Prostate gland (tissue), 2 donors: Measurements from ENCODE around the gene EARS2.

Experiments used
- CTCF ChIP-seq, 4 experiments: fragments of 200-600 bp in 2 of 4; fragments of 450-650 bp in 2 of 4; sonication (generic) in 2 of 4; IDR thresholded peaks; 1 replicate in 3 of 4; 2 replicates in 1 of 4; pipeline ENCODE4 v1.5.1; 2016 to 2019; ENCODE audit warnings: antibody characterized with exemption in 4 of 4, mild to moderate bottlenecking in 2 of 4, moderate library complexity in 2 of 4
- POLR2AphosphoS5 ChIP-seq: sonication (generic); formaldehyde crosslinking; IDR thresholded peaks from one replicate; pipeline ENCODE4 v1.6.1; 2017; ENCODE audit warnings: antibody characterized with exemption

- TF ChIP-seq CTCF (IDR thresholded peaks at IDR 0.05) (no peak), POLR2AphosphoS5 (no peak)
Measured at GRCh38 chr16:23554536-23554935, 2.6 kb downstream of the EARS2 start.
